HG02973 (cell line): ENCODE data around the gene CTNNBIP1.
A peak's percentile ranks its signal among the peaks of the same experiment; 100 is the strongest.
"Not testable (repeated sequence)": the region's sequence is repeated elsewhere in the genome, so short reads cannot be mapped to it uniquely, and the experiment has no call there.

Experiments
- ATAC-seq: cut with Tn5 transposase; IDR thresholded peaks from one replicate; pipeline ENCODE4 v1.9.1; 2021; ENCODE audit warnings: moderate library complexity; ENCODE audit not compliant: unreplicated experiment

CTNNBIP1 gene

DNA sequence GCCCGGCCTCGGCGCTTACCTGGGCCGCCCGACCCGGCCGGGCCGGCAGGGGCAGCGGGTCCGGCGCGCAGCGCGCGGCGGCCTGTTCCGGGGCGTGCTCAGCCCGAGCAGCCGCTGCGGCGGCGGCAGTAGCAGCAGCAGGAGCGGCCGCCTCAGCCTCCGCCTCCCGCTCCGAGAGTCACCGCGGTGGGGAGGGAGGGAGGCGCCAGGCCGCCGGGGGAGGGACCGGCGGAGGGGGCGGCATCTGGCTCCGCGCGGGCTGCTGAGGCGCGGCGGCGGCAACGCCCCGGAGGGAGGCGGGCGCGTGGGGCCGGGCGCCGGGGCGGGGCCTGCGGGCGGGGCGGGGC lies at the start of gene CTNNBIP1:
Gene CTNNBIP1 (minus strand): TSS at position 194 of the 347 bp plus-strand sequence. CDS start 38,205 bp downstream, outside the sequence.
- ATAC-seq: peak; percentile 68

GRCh38 chr1:9957726-9958125 lies 47.7 kb upstream of the CTNNBIP1 start:
- ATAC-seq: no peak

GRCh38 chr1:9946315-9946714 lies 36.2 kb upstream of the CTNNBIP1 start:
- no peak for ATAC-seq

DNA sequence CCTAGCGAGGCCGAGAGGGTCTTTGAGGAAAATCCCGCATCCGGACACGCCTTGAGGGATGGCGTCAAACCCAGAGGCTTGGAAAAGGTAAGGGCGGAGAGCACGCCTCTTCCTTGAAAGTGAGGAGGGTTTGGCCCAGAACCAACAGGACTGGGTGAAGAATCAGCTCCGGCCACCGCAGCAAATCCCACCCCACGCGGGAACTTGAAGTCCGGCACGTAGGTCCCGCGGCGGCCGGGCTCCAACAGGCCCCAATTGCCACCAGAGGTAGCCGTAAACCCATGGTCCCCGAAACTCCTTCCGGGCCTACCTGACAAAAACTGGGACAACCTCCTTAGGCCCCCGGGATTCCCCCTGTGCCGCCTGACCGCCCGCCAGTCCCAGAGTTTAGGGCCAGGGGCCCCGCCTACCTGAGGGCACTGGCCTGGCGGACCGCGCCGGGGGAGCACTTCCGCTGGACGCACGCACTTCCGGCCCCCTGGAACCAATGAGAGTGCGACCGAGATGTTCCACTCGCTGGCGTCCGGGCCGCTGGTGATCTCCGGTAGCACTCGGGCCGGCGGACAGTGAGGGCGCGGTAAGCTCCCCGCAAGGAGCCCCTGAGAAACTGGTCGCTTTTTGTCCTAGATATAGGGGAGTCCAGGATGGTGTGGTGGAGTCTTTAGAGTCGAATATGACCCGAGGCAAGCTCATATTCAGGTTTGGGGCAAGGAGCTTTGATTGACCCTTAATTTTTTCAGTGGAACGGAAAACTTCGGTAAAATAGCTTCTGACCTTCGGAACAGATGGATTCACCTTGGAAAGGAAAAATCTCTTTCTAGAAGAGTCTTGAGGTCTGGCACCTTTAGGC lies 33.1 kb upstream of the CTNNBIP1 start, which contains the start of the genes LZIC and NMNAT1:
Gene LZIC (minus strand): TSS at position 453 of the 850 bp plus-strand sequence. CDS start 6,772 bp downstream, outside the sequence.
Gene NMNAT1 (plus strand): TSS at position 537 of the 850 bp plus-strand sequence. CDS start 28,599 bp downstream, outside the sequence.
- peak; percentile 94 for ATAC-seq

DNA sequence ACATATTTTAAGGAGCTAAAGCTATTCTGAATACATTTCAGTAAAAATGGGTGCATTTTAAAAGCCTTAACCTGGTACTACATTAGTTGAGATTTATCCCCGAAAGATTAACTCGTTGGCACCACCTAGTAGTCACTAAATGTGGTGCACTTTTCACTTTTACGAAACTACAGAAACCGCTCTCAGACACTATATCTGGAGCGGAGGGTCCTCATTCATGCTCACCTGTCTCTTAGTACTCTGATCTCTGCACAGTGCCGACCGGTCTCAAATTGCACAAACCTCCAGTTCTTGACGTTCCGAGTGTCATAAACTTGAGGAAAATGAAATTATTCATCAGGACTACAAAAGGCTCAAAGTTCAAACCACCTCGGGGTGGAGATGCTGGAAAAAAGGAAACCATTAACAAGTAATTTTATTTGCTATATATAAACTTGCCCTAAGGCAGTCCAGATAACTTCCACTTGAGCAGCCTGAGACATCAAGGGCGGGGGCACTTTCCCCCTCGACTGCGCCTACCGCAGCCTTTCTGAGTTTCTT lies 32.4 kb upstream of the CTNNBIP1 start:
- peak; percentile 5 for ATAC-seq

GRCh38 chr1:9929431-9930385 lies 19.6 kb upstream of the CTNNBIP1 start:
- no peak for ATAC-seq

GRCh38 chr1:9927259-9927658 lies 17.2 kb upstream of the CTNNBIP1 start:
- ATAC-seq: no peak

DNA sequence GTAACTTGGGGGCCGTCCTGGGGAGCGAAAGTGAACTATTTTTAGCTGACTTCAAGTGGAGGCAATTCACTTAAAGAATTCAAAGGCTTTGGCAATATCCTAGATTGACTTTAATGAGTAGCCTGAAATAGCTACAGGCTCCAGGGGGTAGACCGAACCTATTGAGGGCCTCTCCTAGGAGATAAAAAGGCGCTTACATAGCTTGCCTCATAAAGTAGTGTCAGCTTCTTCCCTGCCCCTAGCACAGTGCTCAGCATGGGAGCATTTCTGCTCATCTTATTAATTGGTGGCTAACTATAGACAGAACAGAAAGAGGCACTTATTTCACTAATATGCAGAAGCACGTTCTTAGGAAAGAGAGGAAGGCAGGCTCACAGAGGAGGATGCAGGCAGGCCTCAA lies 12.3 kb upstream of the CTNNBIP1 start:
- ATAC-seq: no peak

- ATAC-seq: no peak
Measured at GRCh38 chr1:9920606-9921005, 10.5 kb upstream of the CTNNBIP1 start.

- ATAC-seq: no peak
Measured at GRCh38 chr1:9917901-9918300, 7.8 kb upstream of the CTNNBIP1 start.

GRCh38 chr1:9917495-9917894 lies 7.4 kb upstream of the CTNNBIP1 start:
- ATAC-seq: not testable (repeated sequence)

DNA sequence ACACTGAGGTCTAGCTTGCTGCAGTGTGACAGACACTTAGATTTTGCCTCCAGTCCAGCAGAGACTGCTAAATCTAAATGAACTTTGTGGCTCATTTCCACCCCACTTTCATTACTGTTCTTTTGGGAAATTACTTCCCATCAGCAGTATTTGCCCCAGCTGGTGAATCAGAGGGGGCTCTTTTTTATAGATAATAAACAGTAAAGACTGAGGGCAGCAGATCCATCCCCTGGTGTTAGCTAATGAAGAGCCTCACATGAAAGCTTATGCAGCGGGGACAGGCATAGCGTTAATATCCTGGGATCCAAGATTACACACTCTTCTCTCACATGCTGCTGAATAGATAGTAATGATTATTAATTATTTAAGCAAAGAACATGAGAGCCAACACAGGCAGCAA lies 6.4 kb upstream of the CTNNBIP1 start:
- ATAC-seq: no peak

DNA sequence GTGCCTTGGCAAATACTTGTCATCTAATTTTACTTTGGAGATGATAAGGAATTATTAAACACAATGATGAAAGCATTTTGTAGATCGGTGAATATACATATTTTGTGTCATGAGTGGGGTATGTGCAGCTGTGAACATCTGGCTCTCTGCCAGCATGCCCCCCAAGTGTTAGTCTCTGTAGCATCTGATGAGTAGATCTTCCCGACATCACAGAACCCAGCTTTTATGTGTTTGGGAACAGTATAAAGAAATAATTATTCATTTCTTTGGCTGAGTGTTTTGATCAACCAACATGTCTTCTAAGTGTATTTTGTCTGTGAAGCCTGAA lies 4.5 kb upstream of the CTNNBIP1 start:
- no peak for ATAC-seq

- ATAC-seq: no peak
Measured at GRCh38 chr1:9912264-9912936, 2.3 kb upstream of the CTNNBIP1 start.

DNA sequence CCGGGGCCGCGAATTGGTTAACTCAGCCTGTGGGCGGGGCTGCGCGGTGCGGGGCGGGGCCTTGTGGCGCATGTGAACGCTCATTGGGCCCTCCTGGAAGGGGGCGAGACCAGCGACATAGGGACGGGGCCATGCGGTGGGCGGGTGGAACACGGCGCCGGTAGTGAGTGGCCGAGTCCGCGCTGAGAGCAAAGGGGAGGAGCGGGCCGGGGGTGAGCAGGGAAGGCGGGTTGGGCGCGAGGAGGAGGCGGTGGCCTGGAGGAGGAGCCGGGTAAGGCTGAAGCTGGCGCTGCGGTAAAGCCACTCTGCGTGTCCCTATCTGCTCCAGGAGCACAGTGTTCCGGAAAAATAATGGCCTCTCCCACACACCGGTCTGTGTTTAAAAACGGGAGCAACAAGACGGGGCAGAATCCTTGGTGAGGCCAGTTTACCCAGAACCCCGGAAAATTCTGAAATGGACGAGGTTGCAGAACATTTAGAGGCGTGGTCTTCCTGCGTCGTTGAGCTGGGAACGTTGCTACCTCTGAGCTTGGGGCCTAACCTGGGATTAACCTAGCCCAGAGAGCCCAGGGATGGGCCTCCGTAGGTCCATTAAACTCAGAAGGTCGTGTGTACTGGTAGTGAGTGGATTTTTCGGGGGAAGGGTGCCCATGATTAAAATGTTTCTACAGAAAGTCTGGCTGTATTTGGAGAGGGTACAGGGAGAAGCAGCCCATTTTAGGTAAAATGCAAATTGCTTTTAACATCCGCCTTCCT lies 532 bp upstream of the CTNNBIP1 start:
- peak; percentile 90 for ATAC-seq

DNA sequence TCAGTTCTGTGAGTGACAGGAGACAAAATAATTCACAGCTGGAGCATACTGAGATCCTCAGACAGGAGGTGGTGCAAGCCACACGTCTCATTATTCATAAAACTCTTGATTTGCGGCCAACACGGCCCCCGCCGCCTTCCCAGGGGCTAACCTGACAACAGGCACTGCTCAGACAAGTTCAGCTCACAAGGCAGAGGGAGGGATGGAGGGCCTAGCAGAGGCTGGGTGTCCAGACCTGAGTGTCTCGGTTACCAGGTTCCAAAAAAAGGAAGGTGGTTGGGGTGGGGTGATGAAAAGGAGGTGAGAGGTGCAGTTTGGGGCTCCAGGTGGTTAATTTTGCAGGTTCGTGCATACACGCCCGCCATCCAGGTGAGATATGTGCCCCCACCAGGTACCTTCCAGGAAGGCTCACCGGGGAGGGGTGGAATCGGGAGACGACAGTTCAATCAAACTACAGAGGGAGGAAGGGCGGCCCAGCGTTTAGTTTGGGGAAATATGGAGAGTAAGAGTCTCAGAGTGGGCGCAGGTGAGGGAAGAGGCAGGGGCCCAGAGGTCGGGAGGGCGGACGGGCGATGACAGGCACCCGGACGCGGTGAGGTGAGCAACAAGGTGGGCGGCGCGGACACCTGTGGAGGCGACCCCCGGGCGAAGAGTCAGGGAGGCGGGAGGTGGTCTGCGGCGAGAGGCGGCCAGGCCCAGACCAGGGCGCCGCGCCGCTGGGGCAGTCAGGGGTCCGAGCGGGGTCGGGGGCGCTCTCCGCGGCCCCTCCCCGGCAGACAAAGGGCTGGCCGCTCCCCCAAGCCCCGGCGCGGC lies 629 bp downstream of the CTNNBIP1 start:
- ATAC-seq: peak; percentile 3

GRCh38 chr1:9908871-9909233 lies 1.2 kb downstream of the CTNNBIP1 start:
- no peak for ATAC-seq

DNA sequence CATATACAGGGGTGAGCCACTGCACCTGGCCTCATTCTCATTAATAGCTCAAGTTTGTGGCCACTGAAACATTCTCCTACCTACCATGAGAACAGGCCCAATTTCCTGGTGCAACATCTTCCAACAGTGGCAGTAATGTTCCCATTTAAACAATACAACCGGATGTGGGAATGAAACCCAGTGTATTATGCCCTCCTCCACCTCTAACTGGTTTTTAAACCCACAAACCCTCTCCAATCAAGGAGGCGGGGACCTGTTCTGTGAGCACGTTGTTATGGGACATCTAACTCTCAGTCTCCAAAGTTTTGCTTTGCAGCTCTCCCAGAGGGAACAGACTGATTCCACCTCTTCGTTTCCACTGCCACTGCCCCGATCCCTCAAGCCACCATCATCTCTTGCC lies 2.6 kb downstream of the CTNNBIP1 start:
- ATAC-seq: no peak

DNA sequence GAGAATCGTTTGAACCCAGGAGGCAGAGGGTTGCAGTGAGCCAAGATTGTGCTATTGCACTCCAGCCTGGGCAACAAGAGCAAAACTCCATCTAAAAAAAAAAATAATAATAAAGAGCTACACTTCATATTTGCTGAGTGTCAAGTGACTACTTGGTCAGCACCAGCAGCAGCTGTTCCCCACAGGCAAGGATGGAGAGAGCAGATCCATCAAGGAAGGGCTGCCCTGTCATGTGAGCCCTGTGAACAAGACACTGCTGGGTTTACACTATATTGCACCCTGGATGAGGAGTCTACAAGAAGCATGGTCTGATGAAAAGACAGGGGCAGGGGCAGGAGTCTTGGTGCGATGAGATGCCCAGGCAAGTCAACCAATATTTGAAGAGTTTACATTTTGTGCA lies 3.6 kb downstream of the CTNNBIP1 start:
- ATAC-seq: no peak
